ENCODE data around the gene CAMK1D. TPM values are rescaled to one million over a fixed set of nuclear protein-coding genes. Genes with fewer than 3 reads are reported as not detected.

CAMK1D gene
- total and polyA plus RNA-seq, 10 of the 15 experiments (the other 5 are each of a cell fraction or from before 2014, with no cell fraction given), result 2.1 to 35.5 (median 14.7) TPM

GRCh38 chr10:12377658-12378290 lies 28.4 kb downstream of the CAMK1D start (continued):
- no peak for TF ChIP-seq POU2F2 (IDR thresholded peaks at IDR 0.05; ENCODE audit: borderline replicate concordance, low read depth, low read length)
- no peak for TF ChIP-seq ZNF24 (IDR thresholded peaks at IDR 0.05)
- TF ChIP-seq MAX (IDR thresholded peaks at IDR 0.05; ENCODE audit: low read depth, low read length), result no peak
- no peak for TF ChIP-seq SMAD1 (IDR thresholded peaks at IDR 0.05; ENCODE audit: low read depth, partially characterized antibody)

GRCh38 chr10:12380999-12381398 lies 31.7 kb downstream of the CAMK1D start:
- no peak overlapping the region for H3K4me2 ChIP-seq (ENCODE audit: control insufficient read depth, insufficient read depth)
- in situ Hi-C loops (cut with MboI) (no loop called here), intact Hi-C loops (cut with micrococcal nuclease; ENCODE audit: unreplicated experiment) (no loop called here)
- H3K4me3 ChIP-seq, result no peak overlapping the region
- H3K4me1 ChIP-seq (ENCODE audit: control insufficient read depth, insufficient read depth, low read length), result no peaks in the 10 kb centered on the region
- H3K9me3 ChIP-seq (replicated peaks; ENCODE audit: control insufficient read depth, insufficient read depth, low read length), result peaks cover 3% of the 10 kb centered on the region; the same call in 2 of the 3 replicates
- H3K27ac ChIP-seq (ENCODE audit: control insufficient read depth, insufficient read depth), result no peak overlapping the region
- 100% methylated on average over 5 of the region's 5 CpGs for WGBS (ENCODE audit: insufficient coverage, insufficient replicate concordance, low lambda C conversion rate, missing lambda C conversion rate)
- no peak overlapping the region for H3K9ac ChIP-seq (ENCODE audit: control insufficient read depth, insufficient read depth, low read length)
- H2AFZ ChIP-seq (ENCODE audit: control insufficient read depth, low read depth, low read length), result no peak overlapping the region
- ChIA-PET SMC1A (ENCODE audit: uncharacterized antibody, unreplicated experiment) (interaction anchor here (1.2 kb wide), 1 partner anchor 21 kb away, joined by 3 read pairs; no protein-coding TSS in a partner anchor), POLR2A (no interaction called here), RAD21 (ENCODE audit: unreplicated experiment) (no interaction called here), CTCF (no interaction called here)
- FAIRE-seq (no peak), ATAC-seq (no peak), DNase-seq (ENCODE audit: low read depth, low spot score) (no peak)
- H3K36me3 ChIP-seq (ENCODE audit: control insufficient read depth in 2 of 2, insufficient read depth in 2 of 2, low read length in 1 of 2), result no peaks in the 10 kb centered on the region
- H3K27me3 ChIP-seq (replicated peaks in 1 of 2; ENCODE audit: control insufficient read depth in 2 of 2, insufficient read depth in 2 of 2, low read length in 1 of 2), result no peaks in the 10 kb centered on the region
- H3K79me2 ChIP-seq (ENCODE audit: control insufficient read depth, insufficient read depth, low read length), result no peaks in the 10 kb centered on the region
- BruUV-seq (replicated peaks), result no TSS peak
- TF ChIP-seq CREB1 (IDR thresholded peaks at IDR 0.05; ENCODE audit: low read depth), result no peak
- TF ChIP-seq YBX1 (IDR thresholded peaks at IDR 0.05), result no peak
- TF ChIP-seq BCLAF1 (IDR thresholded peaks at IDR 0.05), result no peak
- TF ChIP-seq SUPT20H (IDR thresholded peaks at IDR 0.05; ENCODE audit: borderline replicate concordance, control insufficient read depth, low read depth, low read length), result no peak
- TF ChIP-seq CBFB (IDR thresholded peaks at IDR 0.05; ENCODE audit: low read depth), result no peak
- no peaks in the 10 kb centered on the region for H4K20me1 ChIP-seq (ENCODE audit: control insufficient read depth, insufficient read depth)

All from GM12878 (cell line).